Fibroblast of lung (primary cell): Measurements from ENCODE around the gene METRNL.

ENCODE experiments used
- EZH2 ChIP-seq: IDR thresholded peaks from 2 replicates; pipeline ENCODE4 v1.5.1; 2012; ENCODE audit warnings: low read length, control low read depth, mild to moderate bottlenecking; ENCODE audit errors: missing control alignments
- TF ChIP-seq, protein P1 (sequence below), 2 donors: IDR thresholded peaks in 1 of 2; conservative IDR thresholded peaks in 1 of 2; 1 replicate in 1 of 2; 2 replicates in 1 of 2; pipeline ENCODE4 v1.5.1; 2011 to 2012; ENCODE audit warnings: low read length in 2 of 2, control low read depth in 1 of 2, inconsistent platforms in 1 of 2, low read depth in 1 of 2, mild to moderate bottlenecking in 1 of 2

DNA sequence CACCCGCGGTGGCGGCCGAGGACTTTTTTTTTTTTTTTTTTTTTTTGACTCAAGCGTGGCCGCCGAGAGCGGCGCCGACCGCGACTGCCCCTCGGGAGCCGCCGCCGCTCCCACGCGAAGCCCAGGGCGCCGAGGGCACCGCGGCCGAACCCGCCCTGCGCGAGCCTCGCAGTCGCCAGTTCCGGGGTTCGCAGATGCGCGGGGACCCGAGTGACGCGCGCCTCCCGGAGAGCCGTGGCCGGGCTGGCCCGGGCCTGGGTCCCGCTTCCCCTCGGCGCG, 1.1 kb downstream of the METRNL start:
- TF ChIP-seq, protein P1, sequence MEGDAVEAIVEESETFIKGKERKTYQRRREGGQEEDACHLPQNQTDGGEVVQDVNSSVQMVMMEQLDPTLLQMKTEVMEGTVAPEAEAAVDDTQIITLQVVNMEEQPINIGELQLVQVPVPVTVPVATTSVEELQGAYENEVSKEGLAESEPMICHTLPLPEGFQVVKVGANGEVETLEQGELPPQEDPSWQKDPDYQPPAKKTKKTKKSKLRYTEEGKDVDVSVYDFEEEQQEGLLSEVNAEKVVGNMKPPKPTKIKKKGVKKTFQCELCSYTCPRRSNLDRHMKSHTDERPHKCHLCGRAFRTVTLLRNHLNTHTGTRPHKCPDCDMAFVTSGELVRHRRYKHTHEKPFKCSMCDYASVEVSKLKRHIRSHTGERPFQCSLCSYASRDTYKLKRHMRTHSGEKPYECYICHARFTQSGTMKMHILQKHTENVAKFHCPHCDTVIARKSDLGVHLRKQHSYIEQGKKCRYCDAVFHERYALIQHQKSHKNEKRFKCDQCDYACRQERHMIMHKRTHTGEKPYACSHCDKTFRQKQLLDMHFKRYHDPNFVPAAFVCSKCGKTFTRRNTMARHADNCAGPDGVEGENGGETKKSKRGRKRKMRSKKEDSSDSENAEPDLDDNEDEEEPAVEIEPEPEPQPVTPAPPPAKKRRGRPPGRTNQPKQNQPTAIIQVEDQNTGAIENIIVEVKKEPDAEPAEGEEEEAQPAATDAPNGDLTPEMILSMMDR (conservative IDR thresholded peaks at IDR 0.05 in 1 of 2, IDR thresholded peaks at IDR 0.05 in 1 of 2; ENCODE audit: low read depth in 1 of 2, low read length in 2 of 2) = no peak
- no peak for TF ChIP-seq EZH2
